Iris pigment epithelial cell (primary cell): ENCODE data around the gene GATB.

Experiments
- DNase-seq: peaks from one replicate; pipeline ENCODE4 v3.0.0-alpha.2; 2011; ENCODE audit warnings: low read depth

Gene GATB, protein sequence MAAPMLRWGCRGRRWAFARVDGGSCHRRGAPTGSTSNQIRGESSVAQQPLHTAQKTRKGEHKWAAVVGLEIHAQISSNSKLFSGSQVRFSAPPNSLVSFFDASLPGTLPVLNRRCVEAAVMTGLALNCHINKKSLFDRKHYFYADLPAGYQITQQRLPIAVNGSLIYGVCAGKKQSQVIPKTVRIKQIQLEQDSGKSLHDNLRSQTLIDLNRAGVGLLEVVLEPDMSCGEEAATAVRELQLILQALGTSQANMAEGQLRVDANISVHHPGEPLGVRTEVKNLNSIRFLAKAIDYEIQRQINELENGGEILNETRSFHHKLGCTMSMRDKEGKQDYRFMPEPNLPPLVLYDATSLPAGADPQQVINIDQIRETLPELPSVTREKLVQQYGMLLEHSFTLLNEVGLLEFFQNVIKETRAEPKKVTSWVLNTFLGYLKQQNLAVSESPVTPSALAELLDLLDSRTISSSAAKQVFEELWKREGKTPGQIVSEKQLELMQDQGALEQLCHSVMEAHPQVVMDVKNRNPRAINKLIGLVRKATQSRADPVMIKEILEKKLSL

DNA sequence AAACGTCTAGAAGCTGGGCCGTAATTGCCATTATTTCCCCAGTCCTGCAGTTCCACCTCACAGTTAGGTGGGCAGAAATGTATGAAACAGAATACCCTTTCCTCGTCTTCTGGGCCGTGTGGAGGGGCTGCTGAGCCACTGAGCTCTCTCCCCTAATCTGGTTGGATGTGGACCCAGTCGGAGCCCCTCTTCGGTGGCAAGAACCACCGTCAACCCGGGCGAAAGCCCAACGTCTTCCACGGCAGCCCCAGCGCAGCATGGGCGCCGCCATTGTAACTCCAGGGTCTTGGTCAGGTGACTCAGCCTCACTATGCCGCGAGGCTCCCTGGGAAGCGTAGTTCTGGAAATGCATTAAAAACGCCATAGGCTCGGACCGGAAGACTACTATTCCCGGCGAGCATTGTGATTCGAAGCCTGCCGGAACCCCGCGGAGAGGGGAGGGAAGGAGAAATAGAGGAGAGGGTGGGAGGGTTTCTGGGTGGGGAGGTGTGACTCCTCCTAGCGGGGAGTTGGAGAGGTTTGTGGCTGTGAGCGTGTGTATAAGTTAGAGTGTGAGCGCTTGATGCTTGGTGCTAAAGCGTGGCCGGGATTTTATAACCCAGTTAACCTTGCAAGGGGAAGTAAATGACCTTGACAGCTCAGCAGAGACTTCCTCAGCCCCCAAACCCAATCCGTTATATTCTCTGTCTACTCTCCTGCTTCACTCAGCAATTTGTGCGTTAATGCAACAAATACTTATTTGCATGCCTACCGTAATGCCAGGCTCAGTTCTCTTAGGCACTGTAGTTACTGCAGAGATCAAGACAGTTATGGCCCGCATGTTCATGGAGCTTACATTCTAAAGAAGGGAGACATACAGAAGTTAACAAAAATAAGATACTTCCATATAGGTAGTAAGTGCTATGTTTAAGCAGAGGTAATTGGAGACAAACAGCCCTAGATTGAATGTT, at the start of gene GATB:
Gene GATB, minus strand, starts transcription at position 296 of the 950 bp plus-strand sequence. Its CDS starts 25 bp downstream, at position 271.
- peak; percentile 97 for DNase-seq

DNA sequence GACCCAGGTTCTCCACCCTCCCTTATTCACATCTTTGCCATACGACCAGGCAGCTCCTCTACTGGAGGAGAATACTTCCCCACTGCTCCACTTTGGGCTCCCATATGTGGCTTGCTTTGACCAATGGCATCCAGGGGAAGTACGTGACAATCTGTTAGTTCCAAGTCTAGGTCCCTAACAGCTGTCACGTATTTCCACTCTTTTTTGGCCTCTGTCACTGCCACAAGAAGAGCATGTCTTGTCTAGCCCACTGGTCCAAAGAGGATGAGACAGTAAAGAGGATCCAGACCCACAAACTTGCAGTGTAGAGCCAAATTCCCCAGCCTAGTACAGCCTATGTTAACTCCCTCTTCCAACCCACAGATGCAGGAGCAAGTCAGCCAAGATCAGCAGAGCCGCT, 49.7 kb upstream of the GATB start:
- DNase-seq: no peak

DNA sequence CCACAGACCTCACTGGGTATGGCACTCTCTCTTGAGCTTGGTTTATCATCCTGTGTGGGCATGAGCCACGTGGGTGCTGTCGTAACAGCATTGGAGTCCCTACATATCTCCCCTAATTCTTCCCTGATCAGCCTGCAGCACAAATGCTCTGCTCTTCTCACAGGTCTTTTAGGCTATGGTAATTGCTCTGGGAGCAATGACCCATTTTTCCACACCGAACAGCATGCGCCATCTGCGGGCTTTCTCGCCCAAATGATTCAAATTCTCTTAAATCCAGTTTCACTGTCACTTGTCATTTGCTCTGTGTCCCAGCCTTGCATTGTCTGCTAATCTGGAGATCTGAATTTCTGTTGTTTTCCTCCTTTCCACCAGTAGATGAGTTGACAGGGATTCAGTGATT, 48.9 kb upstream of the GATB start:
- no peak for DNase-seq

DNA sequence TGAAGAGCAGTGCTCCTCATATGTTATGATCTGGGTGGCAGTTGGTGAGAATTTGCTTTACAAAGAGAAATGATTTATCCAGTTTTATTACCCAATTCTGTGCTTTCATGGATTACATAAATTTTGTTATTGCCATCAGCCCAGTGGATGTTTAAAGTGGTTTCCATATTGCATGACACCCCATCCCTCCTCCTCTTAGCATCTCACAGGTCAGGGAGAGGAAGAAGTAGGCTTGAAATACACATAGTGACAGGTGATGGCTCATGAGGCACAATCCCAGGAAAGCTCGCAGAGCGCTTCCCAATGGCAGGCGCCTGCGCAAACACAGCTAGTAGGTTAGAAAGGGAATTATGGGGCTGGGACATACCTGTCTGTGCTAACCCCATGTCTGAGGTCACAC, 47.7 kb upstream of the GATB start:
- no peak for DNase-seq

DNA sequence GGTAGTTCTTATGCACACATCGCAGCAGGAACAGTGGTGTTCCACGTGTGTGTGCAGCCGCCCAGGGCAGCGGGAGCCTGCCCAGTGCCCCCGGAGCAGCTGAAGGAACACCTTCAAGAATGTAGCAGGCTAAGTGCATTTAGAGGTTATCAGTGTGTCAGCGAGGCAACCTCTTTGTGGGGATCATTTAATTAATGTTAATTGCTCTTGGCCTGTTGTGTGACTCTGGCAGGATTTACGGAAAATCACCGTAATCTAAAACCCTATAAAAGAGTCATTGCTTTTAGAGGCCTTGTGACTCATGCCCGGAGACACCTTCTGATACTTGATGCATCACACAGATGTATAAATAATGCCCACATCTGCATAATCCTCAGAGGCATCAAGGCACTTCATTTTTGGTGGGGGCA, 47.3 kb upstream of the GATB start:
- DNase-seq: peak; percentile 9

DNA sequence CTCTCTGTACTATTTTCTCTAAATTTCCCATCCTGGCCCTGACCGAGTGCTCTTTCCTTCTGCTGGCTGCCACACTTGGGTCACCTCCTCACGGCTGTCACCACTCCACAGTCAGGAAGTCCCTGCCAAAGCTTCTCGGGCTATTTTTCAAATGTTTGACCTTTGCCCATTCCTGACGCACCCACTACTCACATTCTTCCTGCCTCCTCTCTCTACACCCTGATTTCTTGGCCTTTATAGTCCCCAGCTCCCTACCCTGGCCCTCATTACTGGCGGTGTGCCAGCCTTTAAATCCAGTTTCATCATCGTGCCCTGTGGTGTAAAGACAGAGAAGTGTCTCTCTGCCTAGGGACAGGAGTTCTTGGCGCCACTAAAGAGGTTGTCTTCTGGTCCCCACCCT, 46.4 kb upstream of the GATB start:
- DNase-seq: no peak

DNA sequence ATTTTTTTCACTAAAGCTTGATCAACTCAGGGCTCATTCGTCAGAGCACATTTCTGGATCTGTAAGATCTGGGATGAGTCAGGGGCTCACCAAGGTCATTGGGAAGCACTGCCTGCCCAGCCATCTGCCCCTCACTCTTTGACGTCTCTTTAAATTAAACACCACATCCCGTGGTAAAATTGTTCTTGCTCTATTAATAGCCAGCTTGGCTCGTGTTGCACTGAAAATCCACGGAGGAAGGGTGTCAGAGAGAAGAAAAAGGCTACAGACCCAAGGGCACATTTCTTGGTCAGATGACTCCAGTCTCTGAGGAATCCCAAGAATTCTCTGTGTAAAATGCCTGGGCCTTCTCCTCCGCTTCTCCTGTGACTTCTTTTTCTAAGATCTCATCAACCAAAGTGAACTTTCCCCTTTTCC, 45.7 kb upstream of the GATB start:
- DNase-seq: peak; percentile 78

DNA sequence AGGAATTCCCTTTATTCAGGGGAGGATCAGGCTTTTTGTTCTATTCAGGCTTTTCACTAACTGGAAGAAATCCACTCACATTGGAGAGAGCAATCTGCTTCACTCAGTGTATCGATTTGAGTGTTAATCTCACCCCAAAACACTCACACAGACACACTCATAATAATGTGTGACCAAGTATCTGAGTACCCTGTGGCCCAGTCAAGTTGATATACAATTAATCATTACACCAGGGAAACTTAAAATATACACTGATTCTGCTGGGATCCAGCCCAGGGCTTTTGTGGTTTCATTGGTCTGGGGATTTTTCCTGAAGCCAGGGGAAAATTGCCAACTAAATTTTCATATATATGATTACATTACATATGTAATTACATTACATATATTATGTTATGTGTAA, 44.0 kb upstream of the GATB start:
- DNase-seq: peak; percentile 11

DNA sequence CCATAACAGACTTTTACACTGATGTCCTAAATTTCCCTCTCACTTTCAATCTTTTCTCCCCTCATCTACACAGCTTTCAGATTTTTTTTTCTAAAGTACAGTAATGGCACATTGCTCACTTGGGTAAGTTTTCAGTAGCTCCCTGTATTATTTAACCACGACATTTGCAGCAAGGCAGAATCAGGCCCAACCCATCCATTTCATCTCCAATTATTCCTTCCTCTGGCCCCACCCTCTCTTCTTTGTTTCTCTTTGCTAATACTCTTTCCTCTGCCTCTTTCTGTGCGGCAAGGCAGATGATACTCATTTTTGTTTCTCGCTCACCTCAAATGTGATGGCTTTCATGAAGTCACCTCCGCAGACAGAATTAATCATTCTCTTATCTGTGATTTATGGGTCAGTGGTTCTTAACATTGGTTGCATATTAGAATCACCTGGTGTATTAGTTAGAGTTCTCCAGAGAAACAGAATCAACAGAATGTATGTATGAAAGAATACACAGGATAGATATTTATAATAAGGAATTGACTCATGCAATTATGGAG, 43.4 kb upstream of the GATB start:
- DNase-seq: no peak

DNA sequence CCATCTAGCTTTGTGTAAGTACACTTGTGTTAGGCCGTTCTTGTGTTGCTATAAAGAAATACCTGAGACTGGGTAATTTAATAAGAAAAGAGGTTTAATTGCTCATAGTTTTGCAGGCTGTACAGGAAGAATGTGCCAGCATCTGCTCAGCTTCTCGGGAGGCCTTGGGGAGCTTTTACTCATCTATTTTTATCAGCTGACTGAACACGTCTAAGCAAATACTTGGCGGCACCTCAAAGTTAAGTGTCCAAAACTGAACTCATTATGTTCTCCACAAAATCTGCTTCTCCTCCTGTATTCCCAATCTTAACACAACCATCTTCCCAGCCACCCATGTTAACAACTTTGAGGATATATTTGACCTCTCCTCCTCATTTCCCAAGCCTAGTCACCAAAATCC, 42.4 kb upstream of the GATB start:
- DNase-seq: peak; percentile 9

DNA sequence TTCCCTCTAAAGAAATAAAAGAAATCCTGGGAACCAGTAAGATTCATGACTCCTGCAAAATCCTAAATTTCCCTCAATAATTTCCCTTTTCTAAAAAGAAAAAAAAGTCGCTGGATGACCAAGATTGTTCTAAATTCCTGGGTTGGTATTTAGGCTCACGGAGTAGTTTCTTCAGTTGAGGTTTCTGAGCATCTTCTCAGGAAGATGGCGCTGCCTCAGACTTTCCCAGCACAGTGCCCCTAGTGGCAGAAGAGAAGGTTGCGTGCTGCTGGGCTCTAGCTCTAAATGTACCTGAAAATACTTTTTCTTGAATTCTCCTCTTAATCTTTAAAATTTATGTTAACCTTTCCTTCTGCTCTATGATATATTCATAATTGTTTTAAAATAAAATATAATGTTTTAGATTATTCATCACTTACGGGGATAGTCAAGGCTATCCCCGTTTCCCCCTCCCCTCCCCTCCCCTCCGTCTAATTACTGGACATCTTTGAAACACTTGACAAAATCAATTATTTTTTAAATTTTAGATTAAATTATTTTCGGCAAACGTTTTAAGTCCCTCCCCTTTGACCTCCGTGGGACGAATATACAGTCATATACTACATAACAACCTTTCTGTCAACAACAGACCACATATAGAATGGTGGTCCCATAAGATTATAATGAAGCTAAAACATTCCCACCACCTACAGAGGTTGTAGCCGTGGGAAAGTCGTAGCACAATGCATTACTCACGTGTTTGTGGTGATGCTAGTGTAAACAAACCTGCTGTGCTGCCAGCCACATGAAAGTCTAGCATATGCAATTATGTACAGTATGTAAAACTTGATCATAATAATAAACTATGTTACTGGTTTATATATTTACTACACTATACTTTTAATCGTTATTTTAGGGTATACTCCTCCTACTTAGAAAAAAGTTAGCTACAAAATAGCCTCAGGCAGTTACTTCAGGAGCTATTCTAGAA, 41.0 kb upstream of the GATB start:
- peak; percentile 48 for DNase-seq

DNA sequence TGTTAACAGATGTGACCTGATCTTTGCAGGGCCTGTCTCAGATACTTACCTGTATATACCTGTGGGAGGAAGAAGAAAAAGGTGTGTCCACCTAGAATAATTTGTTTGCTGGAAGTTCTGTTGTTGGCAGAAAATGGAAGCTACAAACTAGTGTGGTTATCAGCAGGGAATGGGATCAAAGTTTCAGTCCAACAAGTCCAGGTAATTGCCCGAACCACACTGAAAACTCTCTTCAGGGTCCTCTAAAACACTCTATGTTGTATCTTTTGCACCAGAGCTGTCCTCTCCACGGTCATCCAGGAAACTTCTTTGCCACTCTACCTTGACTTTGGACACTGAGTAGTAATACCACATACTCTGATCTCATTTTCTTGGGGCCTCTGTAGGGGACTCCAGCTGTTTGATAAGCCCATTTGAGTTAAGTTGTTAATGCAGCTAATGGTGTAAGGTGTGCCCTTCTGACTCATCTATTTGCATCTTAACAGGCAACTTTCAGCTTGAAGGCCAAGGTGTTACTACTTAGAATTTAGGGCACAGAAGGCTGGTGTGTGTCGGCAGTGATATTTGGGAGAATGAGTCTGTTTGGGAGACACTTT, 38.7 kb upstream of the GATB start:
- DNase-seq: no peak

DNA sequence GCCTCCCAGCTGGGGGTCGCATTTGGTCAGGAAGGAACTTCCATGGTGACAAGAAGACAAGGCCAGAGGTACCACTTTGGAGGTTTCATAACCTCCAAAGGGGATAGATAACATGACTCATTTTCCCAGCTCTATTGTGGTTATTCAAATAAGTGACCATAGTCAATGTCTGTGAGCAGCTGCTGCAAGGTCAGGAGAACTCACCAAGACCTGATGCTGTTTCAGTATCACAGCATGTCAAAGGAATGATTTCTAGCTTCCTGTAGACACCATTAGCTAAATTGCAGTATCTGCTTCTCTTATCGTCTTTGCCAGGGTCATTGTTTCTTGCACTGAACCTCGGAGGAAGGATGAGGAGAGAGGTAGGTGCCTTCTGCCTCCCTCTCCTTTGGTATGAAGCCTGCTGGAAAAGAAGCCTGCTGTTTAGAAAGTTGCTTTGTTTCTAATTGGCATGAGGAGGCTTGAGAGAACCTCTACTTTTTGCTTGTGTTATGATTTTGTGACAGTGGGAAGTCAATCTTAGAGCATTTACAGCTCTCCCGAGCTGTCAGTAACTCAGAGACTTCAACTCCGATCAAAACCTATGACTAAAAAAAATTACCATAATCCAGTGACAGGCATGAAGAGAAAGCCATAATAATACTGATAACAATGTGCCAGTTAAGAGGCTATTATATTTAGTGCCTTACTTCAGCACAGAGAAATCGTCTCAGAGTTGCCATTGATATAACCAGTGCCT, 38.0 kb upstream of the GATB start:
- DNase-seq: no peak

DNA sequence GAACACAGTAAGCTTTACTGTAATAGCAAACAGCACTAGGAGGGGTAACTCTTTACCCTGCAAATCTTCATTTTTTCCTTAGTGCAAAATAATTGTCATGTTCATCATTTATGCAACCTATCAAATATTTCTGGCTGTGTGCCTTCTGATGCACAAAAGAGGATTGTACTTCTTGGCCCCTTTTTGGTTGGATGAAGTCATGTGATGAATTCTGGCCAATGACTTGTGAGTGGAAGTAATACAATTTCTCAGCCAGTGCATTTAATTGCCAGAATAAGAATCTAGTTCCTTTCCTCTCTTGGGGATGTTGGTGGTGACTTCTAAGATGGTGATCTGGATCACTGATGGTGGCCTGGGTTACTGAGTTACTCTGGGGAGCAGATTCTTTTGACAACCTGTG, 37.0 kb upstream of the GATB start:
- DNase-seq: no peak

DNA sequence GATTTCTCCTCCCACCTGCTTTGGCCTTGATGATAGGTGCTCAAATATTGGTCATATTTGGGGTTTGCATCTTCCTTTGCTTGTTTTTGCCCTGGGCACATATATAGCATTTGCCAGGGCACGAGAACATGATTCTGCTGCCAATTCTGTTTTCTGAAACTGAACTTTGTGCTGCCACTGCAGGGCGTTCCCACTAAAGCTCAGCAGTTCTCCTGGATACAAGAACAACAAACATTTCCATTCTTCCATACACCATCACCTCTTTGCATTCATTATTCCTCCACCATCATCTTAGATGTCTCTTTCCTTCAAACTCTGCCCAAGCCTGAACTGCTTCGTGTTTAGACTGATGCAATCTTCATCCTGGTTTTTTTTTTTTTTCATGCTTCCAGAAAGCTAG, 36.3 kb upstream of the GATB start:
- no peak for DNase-seq

DNA sequence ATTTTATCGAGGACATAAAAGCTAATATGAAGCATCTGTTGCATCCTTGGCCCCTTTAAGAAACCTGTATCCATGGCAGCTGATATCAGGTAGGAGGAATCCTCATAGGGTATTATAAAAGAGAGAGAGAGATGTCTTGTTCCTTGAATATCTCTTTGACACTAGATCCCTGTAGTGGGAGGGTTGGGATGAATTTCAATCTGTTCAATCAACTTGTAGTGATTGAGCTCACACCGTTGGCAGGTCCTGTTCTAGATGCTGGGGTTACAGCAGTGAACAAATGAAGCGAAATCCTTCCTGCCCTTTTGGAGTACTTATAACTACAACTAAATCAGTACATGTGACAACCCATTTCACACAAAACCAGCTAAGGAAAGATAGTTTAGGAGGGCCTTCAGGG, 35.3 kb upstream of the GATB start:
- no peak for DNase-seq

DNA sequence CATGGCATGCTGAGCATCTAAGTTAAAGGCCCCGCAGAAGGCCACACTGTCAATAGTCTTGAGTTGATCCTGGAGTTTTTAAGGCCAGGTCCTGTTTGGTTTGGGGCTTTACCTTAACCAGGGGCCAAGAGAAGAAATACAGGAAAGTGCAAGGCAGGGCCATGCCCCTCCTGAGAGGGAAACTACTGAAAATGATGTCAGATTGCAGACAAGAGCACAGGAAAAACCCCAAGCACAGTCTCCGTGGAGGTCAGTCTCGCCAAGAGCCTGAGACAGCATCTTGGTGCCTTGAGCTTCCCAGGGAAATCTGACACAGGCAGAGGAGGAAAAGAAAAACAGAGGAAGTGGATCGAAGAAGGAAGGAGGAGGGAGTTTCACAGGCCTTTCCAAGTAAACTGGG, 32.2 kb upstream of the GATB start:
- no peak for DNase-seq

DNA sequence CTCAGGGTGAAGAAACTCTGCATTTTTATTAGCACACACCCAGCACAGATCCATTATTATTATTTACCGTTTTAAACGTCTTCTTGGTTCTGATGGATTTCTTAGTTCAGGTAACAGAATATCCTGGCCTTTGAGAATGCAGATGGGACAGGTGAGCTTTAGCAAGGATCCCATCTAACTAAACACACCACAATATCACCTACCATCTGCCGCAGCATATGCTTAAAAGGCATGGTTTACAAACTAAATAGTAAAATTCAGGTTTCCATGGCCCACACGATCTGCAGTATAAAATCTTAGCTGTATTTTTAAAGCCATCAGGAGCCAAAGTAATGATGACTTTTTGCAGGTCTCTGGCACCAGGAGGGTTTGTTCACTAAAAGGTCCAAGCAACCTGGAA, 31.7 kb upstream of the GATB start:
- no peak for DNase-seq

DNA sequence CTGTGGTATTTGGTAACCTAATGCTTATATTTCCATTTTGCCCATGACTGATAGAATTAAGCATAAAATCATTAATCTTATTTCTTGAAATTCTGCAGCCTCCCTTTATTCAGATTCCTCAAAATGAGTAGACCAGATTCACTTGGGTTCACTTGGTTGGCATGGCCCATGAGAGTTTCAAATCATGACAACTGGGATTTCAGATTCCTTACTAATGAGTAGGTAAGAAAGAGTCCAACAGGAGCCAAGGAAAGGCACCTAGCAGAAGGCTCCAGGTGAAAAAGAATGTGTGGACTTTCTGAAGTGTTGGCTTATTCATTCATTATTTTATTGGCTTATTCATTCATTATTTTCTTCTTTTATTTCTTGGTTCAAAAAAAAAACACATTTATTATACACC, 27.2 kb upstream of the GATB start:
- no peak for DNase-seq

DNA sequence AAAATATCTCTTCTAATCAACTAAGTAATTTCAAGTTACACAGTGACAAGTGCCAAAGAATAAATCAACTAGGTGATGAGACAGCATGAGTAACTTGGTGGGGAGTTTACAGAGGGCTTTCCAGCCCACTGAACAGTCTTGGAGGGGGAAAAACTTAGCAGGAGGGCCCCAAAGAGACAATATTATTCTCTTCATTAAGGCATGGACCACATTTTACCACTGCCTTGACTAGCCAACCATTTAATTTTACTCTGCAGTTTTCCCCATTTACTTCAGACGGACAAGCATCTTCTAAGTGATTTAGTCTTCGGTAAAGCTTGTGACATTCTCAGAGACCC, 25.3 kb upstream of the GATB start:
- no peak for DNase-seq
